ENCODE results near the gene FAM219B.

DNA sequence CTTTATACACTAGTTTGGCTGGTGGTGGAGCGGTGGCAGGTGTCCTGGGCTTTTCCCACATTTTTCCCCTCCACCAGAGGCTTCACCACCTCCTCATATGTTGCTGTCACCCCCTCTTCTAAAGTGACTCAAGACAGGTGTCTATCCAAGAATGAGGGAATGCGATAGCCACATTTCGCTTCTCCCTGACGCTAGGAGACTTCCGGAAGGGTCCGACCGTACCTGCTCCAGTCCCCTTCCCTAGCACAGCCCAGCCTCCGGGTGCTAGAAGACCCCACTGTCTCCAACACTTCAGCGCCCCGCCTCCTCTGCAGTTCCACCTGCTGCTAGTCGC lies 34.0 kb downstream of the FAM219B start:
- TF ChIP-seq, protein P1, sequence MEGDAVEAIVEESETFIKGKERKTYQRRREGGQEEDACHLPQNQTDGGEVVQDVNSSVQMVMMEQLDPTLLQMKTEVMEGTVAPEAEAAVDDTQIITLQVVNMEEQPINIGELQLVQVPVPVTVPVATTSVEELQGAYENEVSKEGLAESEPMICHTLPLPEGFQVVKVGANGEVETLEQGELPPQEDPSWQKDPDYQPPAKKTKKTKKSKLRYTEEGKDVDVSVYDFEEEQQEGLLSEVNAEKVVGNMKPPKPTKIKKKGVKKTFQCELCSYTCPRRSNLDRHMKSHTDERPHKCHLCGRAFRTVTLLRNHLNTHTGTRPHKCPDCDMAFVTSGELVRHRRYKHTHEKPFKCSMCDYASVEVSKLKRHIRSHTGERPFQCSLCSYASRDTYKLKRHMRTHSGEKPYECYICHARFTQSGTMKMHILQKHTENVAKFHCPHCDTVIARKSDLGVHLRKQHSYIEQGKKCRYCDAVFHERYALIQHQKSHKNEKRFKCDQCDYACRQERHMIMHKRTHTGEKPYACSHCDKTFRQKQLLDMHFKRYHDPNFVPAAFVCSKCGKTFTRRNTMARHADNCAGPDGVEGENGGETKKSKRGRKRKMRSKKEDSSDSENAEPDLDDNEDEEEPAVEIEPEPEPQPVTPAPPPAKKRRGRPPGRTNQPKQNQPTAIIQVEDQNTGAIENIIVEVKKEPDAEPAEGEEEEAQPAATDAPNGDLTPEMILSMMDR (IDR thresholded peaks at IDR 0.05; ENCODE audit: borderline replicate concordance, extremely low read depth, low read length, poor library complexity, severe bottlenecking): no peak
- TF ChIP-seq EZH2 (IDR thresholded peaks at IDR 0.05; ENCODE audit: borderline replicate concordance, low read depth, low read length, severe bottlenecking): no peak
